Measurements from ENCODE around the gene RALB.

Gene RALB

GRCh38 chr2:120224735-120225548 lies 27.7 kb upstream of the RALB start:
- H3K9me3 ChIP-seq (ENCODE audit: control insufficient read depth, low read length): no peaks in the 10 kb centered on the region
- no peak overlapping the region for H3K27ac ChIP-seq (ENCODE audit: insufficient read depth, low read length, poor library complexity, severe bottlenecking)
- H3K36me3 ChIP-seq (ENCODE audit: control insufficient read depth, insufficient read depth, low read length): no peaks in the 10 kb centered on the region
- no peaks in the 10 kb centered on the region for H3K27me3 ChIP-seq (replicated peaks; ENCODE audit: control insufficient read depth, insufficient read depth, low read length, poor library complexity, severe bottlenecking)
- no peak overlapping the region for H3K4me3 ChIP-seq (ENCODE audit: insufficient read depth, low read depth, low read length, poor library complexity, severe bottlenecking)
- DNase-seq: no peak
- H3K4me1 ChIP-seq (ENCODE audit: control insufficient read depth, insufficient read depth, low read length, poor library complexity, severe bottlenecking): peaks cover 11% of the 10 kb centered on the region

DNA sequence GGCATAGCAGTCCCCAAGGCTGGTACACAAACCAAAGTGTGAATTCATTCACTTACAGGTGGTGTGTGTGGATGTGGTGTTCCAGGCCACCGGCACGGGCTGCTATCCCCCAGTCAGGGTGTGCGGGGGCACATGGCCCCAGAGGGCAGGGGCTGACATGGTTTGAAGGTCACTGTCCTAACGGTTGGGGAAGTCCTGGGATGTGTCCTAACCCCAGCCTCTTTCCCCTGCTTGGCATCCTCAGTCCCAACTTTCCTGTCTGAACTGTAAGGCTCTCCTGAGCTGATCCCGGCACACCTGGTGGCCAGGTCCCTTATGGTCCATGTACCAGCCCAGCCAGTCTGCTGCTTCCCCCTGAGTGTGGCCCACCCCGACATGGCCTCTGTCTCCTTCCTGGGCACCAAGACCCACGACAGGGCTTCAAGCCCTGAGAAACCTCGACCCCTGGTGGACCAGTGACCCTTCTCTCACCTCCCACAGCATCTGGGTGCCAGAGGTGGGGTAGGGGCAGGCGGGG lies 27.0 kb upstream of the RALB start:
- H3K9me3 ChIP-seq (ENCODE audit: control insufficient read depth, low read length): no peaks in the 10 kb centered on the region
- no peak for DNase-seq
- no peak overlapping the region for H3K4me3 ChIP-seq (ENCODE audit: insufficient read depth, low read depth, low read length, poor library complexity, severe bottlenecking)
- no peak overlapping the region for H3K27ac ChIP-seq (ENCODE audit: insufficient read depth, low read length, poor library complexity, severe bottlenecking)
- no peaks in the 10 kb centered on the region for H3K36me3 ChIP-seq (ENCODE audit: control insufficient read depth, insufficient read depth, low read length)
- H3K27me3 ChIP-seq (replicated peaks; ENCODE audit: control insufficient read depth, insufficient read depth, low read length, poor library complexity, severe bottlenecking): no peaks in the 10 kb centered on the region
- H3K4me1 ChIP-seq (ENCODE audit: control insufficient read depth, insufficient read depth, low read length, poor library complexity, severe bottlenecking): peaks cover 14% of the 10 kb centered on the region

DNA sequence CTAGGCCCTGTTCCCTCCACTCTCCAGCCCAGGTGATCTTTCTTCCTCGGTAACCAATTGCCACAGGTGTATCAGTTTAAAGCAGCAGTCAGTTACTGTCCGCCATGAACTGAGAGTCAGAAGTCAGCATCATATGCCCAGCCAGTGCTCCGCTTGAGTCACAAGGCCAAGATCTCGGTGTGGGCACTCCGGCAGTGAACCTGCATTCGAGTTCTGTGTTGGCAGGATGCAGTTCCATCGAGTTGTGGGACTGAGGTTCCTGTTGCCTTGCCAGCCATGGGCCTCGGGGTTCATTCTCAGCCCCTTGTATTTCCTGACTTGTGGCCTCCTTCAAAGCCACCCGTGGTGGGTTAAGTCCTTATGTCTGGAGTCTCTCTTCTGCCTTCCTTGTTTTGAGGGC lies 26.3 kb upstream of the RALB start:
- peaks cover 21% of the 10 kb centered on the region for H3K4me1 ChIP-seq (ENCODE audit: control insufficient read depth, insufficient read depth, low read length, poor library complexity, severe bottlenecking)

GRCh38 chr2:120227111-120227991 lies 25.3 kb upstream of the RALB start:
- peaks cover 22% of the 10 kb centered on the region for H3K4me1 ChIP-seq (ENCODE audit: control insufficient read depth, insufficient read depth, low read length, poor library complexity, severe bottlenecking)
- H3K27ac ChIP-seq (ENCODE audit: insufficient read depth, low read length, poor library complexity, severe bottlenecking): no peak overlapping the region
- H3K36me3 ChIP-seq (ENCODE audit: control insufficient read depth, insufficient read depth, low read length): no peaks in the 10 kb centered on the region
- DNase-seq: no peak
- no peaks in the 10 kb centered on the region for H3K27me3 ChIP-seq (replicated peaks; ENCODE audit: control insufficient read depth, insufficient read depth, low read length, poor library complexity, severe bottlenecking)
- no peaks in the 10 kb centered on the region for H3K9me3 ChIP-seq (ENCODE audit: control insufficient read depth, low read length)
- H3K4me3 ChIP-seq (ENCODE audit: insufficient read depth, low read depth, low read length, poor library complexity, severe bottlenecking): no peak overlapping the region

More for the DNA sequence above, 26.3 kb upstream of the RALB start:
- no peak for DNase-seq
- H3K36me3 ChIP-seq (ENCODE audit: control insufficient read depth, insufficient read depth, low read length): no peaks in the 10 kb centered on the region
- no peaks in the 10 kb centered on the region for H3K9me3 ChIP-seq (ENCODE audit: control insufficient read depth, low read length)
- no peaks in the 10 kb centered on the region for H3K27me3 ChIP-seq (replicated peaks; ENCODE audit: control insufficient read depth, insufficient read depth, low read length, poor library complexity, severe bottlenecking)
- H3K4me3 ChIP-seq (ENCODE audit: insufficient read depth, low read depth, low read length, poor library complexity, severe bottlenecking): no peak overlapping the region
- H3K27ac ChIP-seq (ENCODE audit: insufficient read depth, low read length, poor library complexity, severe bottlenecking): no peak overlapping the region

- no peak overlapping the region for H3K27ac ChIP-seq (ENCODE audit: insufficient read depth, low read length, poor library complexity, severe bottlenecking)
- no peak overlapping the region for H3K4me3 ChIP-seq (ENCODE audit: insufficient read depth, low read depth, low read length, poor library complexity, severe bottlenecking)
- no peaks in the 10 kb centered on the region for H3K9me3 ChIP-seq (ENCODE audit: control insufficient read depth, low read length)
- no peaks in the 10 kb centered on the region for H3K36me3 ChIP-seq (ENCODE audit: control insufficient read depth, insufficient read depth, low read length)
- no peaks in the 10 kb centered on the region for H3K27me3 ChIP-seq (replicated peaks; ENCODE audit: control insufficient read depth, insufficient read depth, low read length, poor library complexity, severe bottlenecking)
- no peak for DNase-seq
- peaks cover 19% of the 10 kb centered on the region for H3K4me1 ChIP-seq (ENCODE audit: control insufficient read depth, insufficient read depth, low read length, poor library complexity, severe bottlenecking)
Observed at GRCh38 chr2:120228503-120228902, 24.1 kb upstream of the RALB start.

DNA sequence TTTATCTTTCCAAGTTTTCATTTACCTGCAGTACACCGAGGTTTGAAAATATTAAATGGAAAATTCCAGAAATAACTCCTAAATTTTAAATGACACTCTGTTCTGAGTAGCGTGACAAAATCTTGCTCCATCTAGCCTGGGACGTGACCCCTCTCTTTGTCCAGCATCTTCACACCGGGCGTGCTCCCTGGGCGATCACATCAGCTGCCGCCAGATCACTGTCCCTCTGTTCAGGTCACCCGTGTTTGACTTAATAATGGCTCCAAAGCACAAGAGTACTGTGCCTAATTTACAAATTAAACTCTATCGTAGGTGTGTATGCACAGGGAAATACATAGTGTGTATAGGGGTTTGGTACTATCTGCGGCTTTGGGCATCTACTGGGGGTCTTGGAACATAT lies 23.3 kb upstream of the RALB start:
- Histone ChIP-seq H3K27me3 (replicated peaks; ENCODE audit: control insufficient read depth, insufficient read depth, low read length, poor library complexity, severe bottlenecking) (no peaks in the 10 kb centered on the region), H3K9me3 (ENCODE audit: control insufficient read depth, low read length) (no peaks in the 10 kb centered on the region), H3K4me3 (ENCODE audit: insufficient read depth, low read depth, low read length, poor library complexity, severe bottlenecking) (no peak overlapping the region), H3K27ac (ENCODE audit: insufficient read depth, low read length, poor library complexity, severe bottlenecking) (no peak overlapping the region), H3K4me1 (ENCODE audit: control insufficient read depth, insufficient read depth, low read length, poor library complexity, severe bottlenecking) (peaks cover 12% of the 10 kb centered on the region), H3K36me3 (ENCODE audit: control insufficient read depth, insufficient read depth, low read length) (no peaks in the 10 kb centered on the region)
- no peak for DNase-seq

GRCh38 chr2:120230515-120231471 lies 21.9 kb upstream of the RALB start:
- peak overlapping the region; percentile 79 for H3K4me3 ChIP-seq (ENCODE audit: insufficient read depth, low read depth, low read length, poor library complexity, severe bottlenecking)
- no peaks in the 10 kb centered on the region for H3K27me3 ChIP-seq (replicated peaks; ENCODE audit: control insufficient read depth, insufficient read depth, low read length, poor library complexity, severe bottlenecking)
- peak overlapping the region; percentile 81 for H3K27ac ChIP-seq (ENCODE audit: insufficient read depth, low read length, poor library complexity, severe bottlenecking)
- no peaks in the 10 kb centered on the region for H3K9me3 ChIP-seq (ENCODE audit: control insufficient read depth, low read length)
- no peak for DNase-seq
- H3K36me3 ChIP-seq (ENCODE audit: control insufficient read depth, insufficient read depth, low read length): no peaks in the 10 kb centered on the region
- peaks cover 12% of the 10 kb centered on the region for H3K4me1 ChIP-seq (ENCODE audit: control insufficient read depth, insufficient read depth, low read length, poor library complexity, severe bottlenecking)

DNA sequence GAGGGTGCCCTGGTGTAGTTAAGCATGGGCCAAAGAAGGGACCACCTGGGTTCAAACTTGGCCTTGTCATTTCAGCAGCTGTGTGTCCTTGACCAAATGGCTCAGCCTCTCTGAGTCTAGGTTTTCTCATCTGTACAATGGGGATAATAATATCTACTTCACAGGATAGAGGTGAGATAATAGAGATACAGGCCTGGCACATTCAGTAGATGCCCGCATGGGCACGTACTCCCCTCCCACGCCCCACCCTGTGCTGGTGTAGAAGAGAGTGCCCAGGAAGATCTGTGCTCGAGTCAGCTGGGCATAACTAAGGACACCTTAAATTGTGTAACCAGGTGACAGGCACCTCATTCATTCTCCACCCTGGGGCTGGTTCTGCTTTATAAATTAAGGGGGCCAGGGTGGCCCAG lies 21.1 kb upstream of the RALB start:
- peak overlapping the region; percentile 79 for H3K4me3 ChIP-seq (ENCODE audit: insufficient read depth, low read depth, low read length, poor library complexity, severe bottlenecking)

DNA sequence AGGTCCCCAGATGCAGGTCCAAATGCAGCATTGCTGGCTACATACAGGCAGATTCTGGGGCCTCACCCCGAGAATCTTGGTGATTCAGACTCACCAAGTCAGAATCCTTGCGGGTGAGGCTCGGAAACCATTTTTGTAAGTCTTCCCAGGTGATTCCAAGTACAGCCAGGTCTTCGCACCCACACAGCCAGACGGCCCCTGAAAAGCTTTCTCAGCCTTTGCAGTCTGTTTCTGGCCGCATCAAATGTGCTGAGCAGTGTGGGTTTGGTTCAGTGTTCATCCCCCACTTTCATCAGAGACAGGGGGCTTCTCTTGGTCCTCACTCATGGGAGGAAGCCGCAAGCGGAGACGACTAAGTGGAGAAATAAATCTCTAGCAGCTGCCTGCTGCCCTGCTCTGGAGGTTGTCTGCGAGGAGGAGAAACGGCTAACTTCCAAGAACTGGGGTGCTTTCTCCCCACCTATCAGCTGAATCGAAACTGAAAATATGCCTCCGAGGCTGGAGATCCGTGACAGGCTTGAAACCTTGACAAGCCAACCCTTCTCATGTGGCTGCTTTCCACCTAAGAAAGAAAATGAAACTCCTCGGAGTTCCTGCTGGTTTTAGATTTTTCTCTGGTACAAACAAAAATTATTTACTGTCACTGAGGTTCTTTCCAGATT lies 20.5 kb upstream of the RALB start:
- Histone ChIP-seq H3K36me3 (ENCODE audit: control insufficient read depth, insufficient read depth, low read length) (no peaks in the 10 kb centered on the region), H3K4me1 (ENCODE audit: control insufficient read depth, insufficient read depth, low read length, poor library complexity, severe bottlenecking) (peaks cover 12% of the 10 kb centered on the region), H3K9me3 (ENCODE audit: control insufficient read depth, low read length) (no peaks in the 10 kb centered on the region), H3K4me3 (ENCODE audit: insufficient read depth, low read depth, low read length, poor library complexity, severe bottlenecking) (peak overlapping the region; percentile 79), H3K27me3 (replicated peaks; ENCODE audit: control insufficient read depth, insufficient read depth, low read length, poor library complexity, severe bottlenecking) (no peaks in the 10 kb centered on the region), H3K27ac (ENCODE audit: insufficient read depth, low read length, poor library complexity, severe bottlenecking) (peak overlapping the region; percentile 81)
- DNase-seq: peak; percentile 36 to 51 (median 39)

More for the DNA sequence above, 21.1 kb upstream of the RALB start:
- Histone ChIP-seq H3K36me3 (ENCODE audit: control insufficient read depth, insufficient read depth, low read length) (no peaks in the 10 kb centered on the region), H3K4me1 (ENCODE audit: control insufficient read depth, insufficient read depth, low read length, poor library complexity, severe bottlenecking) (peaks cover 12% of the 10 kb centered on the region), H3K9me3 (ENCODE audit: control insufficient read depth, low read length) (no peaks in the 10 kb centered on the region), H3K27ac (ENCODE audit: insufficient read depth, low read length, poor library complexity, severe bottlenecking) (peak overlapping the region; percentile 81), H3K27me3 (replicated peaks; ENCODE audit: control insufficient read depth, insufficient read depth, low read length, poor library complexity, severe bottlenecking) (no peaks in the 10 kb centered on the region)
- no peak for DNase-seq
